ENCODE results near the gene HEATR1. TPM values are rescaled to one million over a fixed set of nuclear protein-coding genes. Genes with fewer than 3 reads are reported as not detected.

The HEATR1 gene
- total RNA-seq, 1 experiment from 2014 or later, result 68.3 TPM

- no peaks in the 10 kb centered on the region for H3K27me3 ChIP-seq (ENCODE audit: insufficient read depth, low read length)
- POLR2A ChIA-PET, result no interaction called here
- no peaks in the 10 kb centered on the region for H3K9me3 ChIP-seq (ENCODE audit: control insufficient read depth in 1 of 2, insufficient read depth in 1 of 2, low read depth in 1 of 2, low read length in 2 of 2)
- peaks cover 33 to 59% of the 10 kb centered on the region in 2 experiments for H3K36me3 ChIP-seq (ENCODE audit: control insufficient read depth in 1 of 2, insufficient read depth in 2 of 2, low read length in 2 of 2)
- H3K4me3 ChIP-seq (replicated peaks in 1 of 2; ENCODE audit: low read depth in 1 of 2, low read length in 2 of 2), result no peak overlapping the region
- TF ChIP-seq REST (IDR thresholded peaks at IDR 0.05; ENCODE audit: low read depth) (no peak), FOSL1 (IDR thresholded peaks at IDR 0.05; ENCODE audit: low read depth) (no peak), JUND (IDR thresholded peaks at IDR 0.05) (no peak), EZH2phosphoT487 (IDR thresholded peaks at IDR 0.05; ENCODE audit: borderline replicate concordance) (no peak), ZFX (IDR thresholded peaks at IDR 0.05) (no peak), TCF7L2 (IDR thresholded peaks at IDR 0.05; ENCODE audit: borderline replicate concordance, extremely low read depth, insufficient read depth, insufficient read length) (no peak), POLR2A (IDR thresholded peaks at IDR 0.05; ENCODE audit: borderline replicate concordance, extremely low read depth, insufficient read depth, insufficient read length) (no peak), EZH2 (IDR thresholded peaks at IDR 0.05) (no peak), RAD21 (IDR thresholded peaks at IDR 0.05; ENCODE audit: low read depth) (no peak), MAX (IDR thresholded peaks at IDR 0.05) (no peak), POLR2AphosphoS5 (IDR thresholded peaks at IDR 0.05; ENCODE audit: low read depth, low read length) (no peak), ZBTB33 (IDR thresholded peaks at IDR 0.05; ENCODE audit: extremely low read depth, insufficient replicate concordance, low read length) (no peak), SIN3A (IDR thresholded peaks at IDR 0.05; ENCODE audit: low read depth) (no peak), CTCF (IDR thresholded peaks at IDR 0.05 in 2 of 3, conservative IDR thresholded peaks at IDR 0.05 in 1 of 3; ENCODE audit: borderline replicate concordance in 1 of 3, insufficient read depth in 1 of 3, low read depth in 2 of 3, low read length in 2 of 3) (no peak), SP1 (IDR thresholded peaks at IDR 0.05; ENCODE audit: low read depth) (no peak)
- no peaks in the 10 kb centered on the region for H3K4me1 ChIP-seq (ENCODE audit: control insufficient read depth in 1 of 2, insufficient read depth in 2 of 2, low read length in 2 of 2)
- ATAC-seq (no peak), DNase-seq (ENCODE audit: low read depth, low spot score) (no peak)
- RAD21 ChIA-PET (ENCODE audit: low non-redundant PET in 1 of 2, low total read pairs in 2 of 2, uncharacterized antibody in 2 of 2, unreplicated experiment in 2 of 2), result no interaction called here
- CTCF ChIA-PET, result no interaction called here
- intact Hi-C loops (cut with micrococcal nuclease), result no loop called here
- no peak overlapping the region for H3K9ac ChIP-seq (ENCODE audit: low read length)
- H3K27ac ChIP-seq (ENCODE audit: low read depth, low read length), result no peak overlapping the region
- BruUV-seq (replicated peaks), result no TSS peak
- H3K4me2 ChIP-seq (ENCODE audit: low read length), result no peak overlapping the region
- H2AFZ ChIP-seq (ENCODE audit: low read depth, low read length, poor library complexity, severe bottlenecking), result no peak overlapping the region
- no peaks in the 10 kb centered on the region for H3K9me2 ChIP-seq (ENCODE audit: insufficient read depth)
- no peaks in the 10 kb centered on the region for H3K79me2 ChIP-seq (ENCODE audit: insufficient read depth, low read length)
- H4K20me1 ChIP-seq (ENCODE audit: insufficient read depth), result no peaks in the 10 kb centered on the region
These were observed 42.3 kb downstream of the HEATR1 start for GRCh38 chr1:236561976-236562375.

All from HCT116 (cell line).